Mucosa of descending colon (tissue), 3 donors: ENCODE results near the gene WDR54. TPM values are rescaled to one million over a fixed set of nuclear protein-coding genes. Genes with fewer than 3 reads are reported as not detected.
A peak's percentile ranks its signal among the peaks of the same experiment; 100 is the strongest.

ENCODE experiments used
- ATAC-seq: fragments of 200-7000 bp; cut with Tn5 transposase; one replicate; pipeline ENCODE4 v1.9.1; 2020; ENCODE audit warnings: mild to moderate bottlenecking, moderate library complexity
- DNase-seq, 3 donors: peaks; one replicate each; pipeline ENCODE4 v3.0.0-alpha.2; 2020
- H3K36me3 ChIP-seq: fragments of 200-600 bp; one replicate; pipeline ENCODE4 v1.8.0; 2021; ENCODE audit warnings: low read depth, mild to moderate bottlenecking
- H3K4me1 ChIP-seq: fragments of 200-600 bp; one replicate; pipeline ENCODE4 v1.8.0; 2021; ENCODE audit warnings: low read depth, mild to moderate bottlenecking
- H3K4me3 ChIP-seq: fragments of 200-600 bp; one replicate; pipeline ENCODE4 v1.8.0; 2021; ENCODE audit warnings: mild to moderate bottlenecking
- H3K9me3 ChIP-seq: fragments of 200-600 bp; one replicate; pipeline ENCODE4 v1.8.0; 2021; ENCODE audit warnings: mild to moderate bottlenecking
- intact Hi-C, 2 donors: fragments of 100-400 bp; cut with DNase I in 1 of 2; cut with micrococcal nuclease in 1 of 2; formaldehyde crosslinking; loops; one replicate each; pipeline versions ENCODE4 v1.11.0 to v1.11.1; 2022; cut with DNase I, micrococcal nuclease
- total RNA-seq, 3 donors: library from RNA; stranded (reverse); fragmentation: NEBNext Ultra II Directional in 2 of 3; extraction: Animal tissue kit (Norgen Biotek cat#: 25700) in 2 of 3; gene quantifications; one replicate each; pipeline versions ENCODE4 v1.2.1 to v1.2.4, GENCODE V29; 2021 to 2023
- TF ChIP-seq, protein P1 (sequence below): fragments of 200-600 bp; IDR thresholded peaks from one replicate; pipeline ENCODE4 v1.8.0; 2022; ENCODE audit warnings: antibody characterized with exemption, mild to moderate bottlenecking
- donor health status: DM: no; HTN: no; CAD: no; lungs with moderate emphysema.
- donor health status: DM: no; HTN: no; CAD: no.
- donor health status: DM: no; HTN: yes; CAD: no.

WDR54 gene
- total RNA-seq, 3 donors from 2014 or later: 4.0 to 4.8 (median 4.5) TPM

- H3K4me1 ChIP-seq: no peaks in the 10 kb centered on the region
- intact Hi-C loops: no loop called here
- ATAC-seq: no peak
- no peak for DNase-seq
- no peaks in the 10 kb centered on the region for H3K36me3 ChIP-seq
- H3K4me3 ChIP-seq: no peak overlapping the region
- H3K9me3 ChIP-seq: no peaks in the 10 kb centered on the region
- TF ChIP-seq, protein P1, sequence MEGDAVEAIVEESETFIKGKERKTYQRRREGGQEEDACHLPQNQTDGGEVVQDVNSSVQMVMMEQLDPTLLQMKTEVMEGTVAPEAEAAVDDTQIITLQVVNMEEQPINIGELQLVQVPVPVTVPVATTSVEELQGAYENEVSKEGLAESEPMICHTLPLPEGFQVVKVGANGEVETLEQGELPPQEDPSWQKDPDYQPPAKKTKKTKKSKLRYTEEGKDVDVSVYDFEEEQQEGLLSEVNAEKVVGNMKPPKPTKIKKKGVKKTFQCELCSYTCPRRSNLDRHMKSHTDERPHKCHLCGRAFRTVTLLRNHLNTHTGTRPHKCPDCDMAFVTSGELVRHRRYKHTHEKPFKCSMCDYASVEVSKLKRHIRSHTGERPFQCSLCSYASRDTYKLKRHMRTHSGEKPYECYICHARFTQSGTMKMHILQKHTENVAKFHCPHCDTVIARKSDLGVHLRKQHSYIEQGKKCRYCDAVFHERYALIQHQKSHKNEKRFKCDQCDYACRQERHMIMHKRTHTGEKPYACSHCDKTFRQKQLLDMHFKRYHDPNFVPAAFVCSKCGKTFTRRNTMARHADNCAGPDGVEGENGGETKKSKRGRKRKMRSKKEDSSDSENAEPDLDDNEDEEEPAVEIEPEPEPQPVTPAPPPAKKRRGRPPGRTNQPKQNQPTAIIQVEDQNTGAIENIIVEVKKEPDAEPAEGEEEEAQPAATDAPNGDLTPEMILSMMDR: no peak
Observed at GRCh38 chr2:74401891-74402290, 19.6 kb upstream of the WDR54 start.

- TF ChIP-seq, protein P1: no peak
- Histone ChIP-seq H3K4me1 (no peaks in the 10 kb centered on the region), H3K4me3 (no peak overlapping the region), H3K9me3 (no peaks in the 10 kb centered on the region), H3K36me3 (no peaks in the 10 kb centered on the region)
- intact Hi-C loops: no loop called here
- ATAC-seq (peak; percentile 82), DNase-seq (no peak)
Observed at GRCh38 chr2:74406035-74406434, 15.5 kb upstream of the WDR54 start.

DNA sequence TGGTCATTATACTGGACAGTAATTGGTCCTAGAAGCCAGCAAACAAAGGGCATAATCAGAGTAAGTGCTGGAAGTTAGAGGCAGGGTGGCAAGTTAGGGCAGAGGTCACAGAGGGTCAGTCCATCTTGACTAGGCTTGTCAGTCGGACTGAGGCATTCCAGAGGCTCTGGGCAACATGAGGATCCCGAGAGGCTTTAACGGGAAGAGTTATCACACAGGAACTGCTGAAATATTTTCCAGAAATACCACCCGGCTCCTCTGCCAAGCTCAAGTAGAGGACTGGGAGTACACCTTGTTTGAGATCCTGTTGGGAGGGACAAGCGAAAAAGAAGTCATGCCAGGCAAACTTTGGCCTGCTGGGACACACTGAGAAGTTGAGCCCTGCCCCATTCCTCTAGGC lies 13.8 kb upstream of the WDR54 start:
- no peaks in the 10 kb centered on the region for H3K9me3 ChIP-seq
- TF ChIP-seq, protein P1: no peak
- no peaks in the 10 kb centered on the region for H3K36me3 ChIP-seq
- no peak overlapping the region for H3K4me3 ChIP-seq
- intact Hi-C loops: no loop called here
- H3K4me1 ChIP-seq: no peaks in the 10 kb centered on the region
- DNase-seq (no peak), ATAC-seq (no peak)

DNA sequence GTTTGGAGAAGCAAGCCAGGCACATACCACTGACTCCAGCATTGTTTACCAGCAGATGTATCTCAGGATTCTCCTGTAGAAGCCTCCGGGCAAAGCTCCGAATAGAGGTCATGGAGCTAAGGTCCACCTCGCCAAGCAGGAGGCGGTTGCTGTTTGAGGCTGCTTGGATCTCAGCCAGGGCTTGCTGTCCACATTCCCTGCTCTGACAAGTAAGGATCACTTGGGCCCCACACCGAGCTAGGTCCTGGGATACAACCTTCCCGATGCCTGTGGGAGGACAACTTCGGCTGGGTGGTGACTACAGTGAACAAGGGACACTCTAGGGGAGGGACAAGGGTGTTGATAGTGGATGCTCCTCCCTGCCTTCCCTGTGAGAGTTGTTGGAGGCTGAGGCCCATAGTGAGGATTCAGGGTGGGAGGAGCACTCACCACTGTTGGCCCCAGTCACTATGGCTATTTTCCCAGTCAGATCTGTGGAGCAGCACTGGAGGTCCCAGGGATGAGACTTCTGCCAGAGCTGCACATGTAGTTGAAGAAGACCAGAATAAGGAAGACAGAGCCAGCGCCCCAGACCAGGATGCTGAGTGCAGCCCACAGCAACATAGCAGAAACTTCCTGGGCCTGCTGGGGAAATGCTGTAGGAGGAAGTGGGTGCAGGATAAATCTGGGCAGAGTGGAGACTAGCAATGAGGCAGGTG lies 8.4 kb upstream of the WDR54 start:
- Histone ChIP-seq H3K4me3 (no peak overlapping the region), H3K4me1 (peaks cover 7% of the 10 kb centered on the region), H3K9me3 (no peaks in the 10 kb centered on the region), H3K36me3 (no peaks in the 10 kb centered on the region)
- DNase-seq (peak in 1 of 3 donors; percentile 36), ATAC-seq (peak; percentile 81)
- intact Hi-C loops: no loop called here
- TF ChIP-seq, protein P1: no peak

- TF ChIP-seq, protein P1: no peak
- Histone ChIP-seq H3K4me1 (peaks cover 7% of the 10 kb centered on the region), H3K4me3 (no peak overlapping the region), H3K36me3 (no peaks in the 10 kb centered on the region), H3K9me3 (no peaks in the 10 kb centered on the region)
- intact Hi-C loops: no loop called here
- DNase-seq: peak in 1 of 3 donors; percentile 33
- ATAC-seq: no peak
Observed at GRCh38 chr2:74414441-74414840, 7.1 kb upstream of the WDR54 start.
